HG03066 (cell line): Measurements from ENCODE around the gene ARHGEF5.

Experiments
- ATAC-seq: cut with Tn5 transposase; IDR thresholded peaks from one replicate; pipeline ENCODE4 v1.9.1; 2021; ENCODE audit warnings: low read depth; ENCODE audit not compliant: unreplicated experiment

ARHGEF5 gene

DNA sequence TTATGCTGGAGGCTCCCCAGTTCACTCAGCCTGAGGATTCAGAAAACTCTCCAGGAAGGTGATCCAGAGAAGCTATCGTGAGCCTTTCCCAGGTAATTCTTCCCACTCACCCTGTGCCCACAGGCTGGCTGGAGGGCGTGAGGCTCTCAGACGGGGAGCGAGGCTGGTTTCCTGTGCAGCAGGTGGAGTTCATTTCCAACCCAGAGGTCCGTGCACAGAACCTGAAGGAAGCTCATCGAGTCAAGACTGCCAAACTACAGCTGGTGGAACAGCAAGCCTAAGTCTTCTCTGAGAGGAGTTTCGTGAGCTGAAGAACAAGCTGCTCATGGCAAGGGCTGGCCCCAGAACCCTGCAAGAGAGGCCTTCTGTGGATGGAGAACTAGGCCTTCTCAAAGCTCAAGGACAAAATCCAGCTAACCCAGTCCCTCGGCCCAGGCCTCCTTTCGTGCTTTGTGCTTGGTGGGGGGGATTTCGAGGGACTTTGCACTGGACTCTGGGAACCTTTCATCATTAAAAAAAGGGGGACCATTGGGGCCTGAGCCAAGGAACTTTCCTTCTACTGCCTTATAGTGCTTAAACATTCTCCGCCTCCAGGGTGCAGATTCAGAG lies 24.7 kb downstream of the ARHGEF5 start:
- no peak for ATAC-seq

DNA sequence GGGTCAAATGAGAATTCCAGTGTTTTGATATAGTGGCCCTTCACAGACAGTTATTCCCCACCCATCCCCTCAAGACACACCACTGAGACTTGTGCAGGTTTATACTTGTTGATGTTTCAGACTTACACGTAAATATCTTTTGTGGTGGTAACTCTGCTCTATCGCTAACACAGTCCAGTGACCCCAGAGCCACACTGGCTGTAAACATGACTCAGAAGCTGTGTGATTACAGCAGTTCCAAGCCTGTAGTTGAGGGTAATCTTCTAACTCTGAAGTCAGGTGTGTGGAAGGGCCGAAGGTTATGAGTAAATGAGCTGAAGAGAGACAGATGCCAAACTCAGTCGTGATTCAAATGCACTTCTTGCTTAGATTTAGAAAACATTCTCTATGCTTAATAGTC lies 28.9 kb downstream of the ARHGEF5 start:
- peak; percentile 65 for ATAC-seq

DNA sequence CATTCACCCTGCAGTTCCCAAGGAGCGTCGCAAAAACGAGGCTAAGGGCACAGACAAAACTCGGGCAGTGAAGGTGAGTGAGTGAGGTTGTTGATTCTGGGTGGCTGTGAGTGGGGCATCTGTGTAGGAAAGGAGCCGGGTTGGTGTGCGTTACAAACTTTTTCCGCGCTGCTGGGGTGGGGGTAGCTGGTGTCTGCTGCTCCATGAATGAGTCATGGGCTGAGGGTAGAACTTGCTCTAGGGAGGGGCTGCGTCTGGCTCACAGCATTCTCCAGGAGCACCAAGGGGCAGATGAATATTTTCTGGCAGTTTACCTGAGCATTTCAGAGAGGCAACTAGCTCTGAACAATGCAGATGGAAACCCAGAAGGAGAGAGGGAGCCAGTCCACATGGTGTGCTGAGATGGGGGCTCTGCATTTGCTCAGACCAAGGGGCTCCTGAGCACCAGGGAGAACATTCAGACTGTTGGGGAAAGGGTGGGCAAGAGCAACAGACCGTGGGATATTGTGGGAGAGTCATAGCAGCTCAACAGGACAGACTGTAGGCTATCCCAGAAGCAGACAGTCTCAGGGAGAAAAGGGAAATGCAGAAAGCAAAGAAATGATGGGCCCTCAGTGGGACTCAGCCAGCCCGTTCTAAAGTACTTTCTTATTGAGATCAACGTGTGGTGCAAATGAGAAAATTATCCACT lies 29.5 kb downstream of the ARHGEF5 start:
- ATAC-seq = no peak

DNA sequence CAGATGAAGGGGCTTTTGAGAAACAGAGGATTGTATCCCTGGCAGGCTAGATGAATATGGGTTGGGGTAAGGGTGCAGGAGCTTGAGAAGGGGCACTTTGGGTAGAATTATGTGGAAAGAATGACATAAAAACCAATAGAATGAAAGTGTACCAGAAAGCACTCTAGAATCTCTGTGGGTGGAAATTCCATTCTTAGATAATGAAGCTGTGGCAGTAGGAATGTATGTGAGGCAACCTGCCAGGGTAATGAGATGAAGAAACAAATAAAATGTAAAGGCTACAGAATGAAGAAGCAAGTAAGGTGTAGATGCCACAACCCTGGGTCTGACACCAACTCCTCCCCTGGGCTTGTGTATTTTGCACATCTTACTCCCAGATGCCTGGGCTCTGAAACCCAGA lies 31.5 kb downstream of the ARHGEF5 start:
- no peak for ATAC-seq

DNA sequence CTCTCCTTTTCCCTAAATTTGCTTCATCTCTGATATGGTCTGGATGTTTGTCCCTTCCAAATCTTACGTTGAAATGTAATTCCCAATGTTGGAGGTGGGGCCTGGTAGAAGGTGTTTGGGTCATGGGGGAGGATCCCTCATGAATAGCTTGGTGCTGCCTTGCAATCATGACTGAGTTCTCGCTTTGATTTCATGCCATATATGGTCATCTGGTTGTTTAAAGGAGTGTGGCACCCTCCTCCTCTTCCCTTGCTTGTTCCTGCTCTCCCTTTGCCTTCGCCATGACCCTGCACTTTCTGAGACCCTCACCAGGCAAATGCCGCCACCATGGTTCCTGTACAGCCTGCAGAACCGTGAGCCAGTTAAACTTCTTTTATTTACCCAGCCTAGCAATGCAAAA lies 33.7 kb downstream of the ARHGEF5 start:
- ATAC-seq = no peak

GRCh38 chr7:144390481-144390880 lies 35.3 kb downstream of the ARHGEF5 start:
- no peak for ATAC-seq

GRCh38 chr7:144391014-144391413 lies 35.8 kb downstream of the ARHGEF5 start:
- ATAC-seq = no peak

- peak; percentile 79 for ATAC-seq
Measured at GRCh38 chr7:144391823-144392255, 36.6 kb downstream of the ARHGEF5 start.

DNA sequence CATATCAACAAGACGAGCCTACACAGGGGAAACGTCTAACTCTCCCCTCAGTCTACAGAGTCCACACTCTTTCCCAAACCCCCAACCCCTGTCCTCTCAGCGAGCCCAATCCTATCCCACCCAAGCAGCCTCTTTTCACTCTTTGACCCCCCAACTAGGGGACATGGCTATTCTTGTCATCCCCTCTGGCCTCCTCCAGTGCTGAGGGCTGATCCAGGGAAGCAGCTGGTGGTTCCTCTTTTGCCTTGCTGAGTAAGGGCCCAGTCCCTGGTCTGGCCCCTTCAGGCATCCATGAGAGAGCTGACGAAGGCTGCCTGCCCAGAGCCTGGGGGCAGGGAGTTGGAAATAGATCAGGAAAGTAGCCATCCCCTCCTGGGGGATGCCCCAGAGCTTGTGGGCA lies 41.9 kb downstream of the ARHGEF5 start:
- no peak for ATAC-seq

DNA sequence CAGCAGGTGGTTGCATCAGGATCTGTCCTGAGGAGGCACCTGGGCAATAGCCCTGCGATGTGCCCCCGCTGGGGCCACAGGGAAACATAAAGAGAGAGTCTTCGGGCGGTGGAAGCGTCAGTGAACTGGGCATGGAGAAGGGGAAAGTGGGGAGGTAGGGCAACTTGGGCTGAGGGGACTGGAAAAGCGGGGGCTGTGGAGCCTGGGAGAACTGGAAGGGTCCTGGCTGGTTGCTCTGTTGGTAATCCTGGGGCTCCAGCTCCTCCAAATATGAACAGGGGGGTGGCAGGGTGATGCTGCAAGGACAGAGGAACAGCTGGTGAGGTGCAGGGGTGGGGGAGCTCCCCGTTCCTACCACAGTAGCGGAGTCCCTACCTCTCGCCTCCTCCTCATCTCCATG lies 43.1 kb downstream of the ARHGEF5 start:
- no peak for ATAC-seq

DNA sequence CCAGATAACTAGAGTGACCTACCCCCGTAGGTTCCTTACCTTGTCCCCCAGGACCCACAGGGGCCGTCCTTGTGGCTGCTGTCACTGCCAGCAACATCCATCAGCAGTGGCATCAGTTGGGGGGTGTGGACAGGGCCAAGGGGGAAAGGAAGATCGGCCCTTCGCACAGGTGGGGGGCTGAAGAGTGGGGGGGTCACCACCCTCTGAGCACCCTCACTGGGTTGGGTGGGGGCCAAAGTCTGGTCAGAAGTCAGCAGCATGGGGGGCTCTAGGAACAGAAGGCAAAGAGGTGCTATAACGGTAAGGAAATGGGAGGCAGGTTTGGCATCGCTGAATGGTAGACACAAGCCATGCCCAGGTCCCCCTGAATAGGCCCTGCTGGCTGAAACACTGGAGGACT lies 43.7 kb downstream of the ARHGEF5 start:
- no peak for ATAC-seq

GRCh38 chr7:144399946-144400345 lies 44.7 kb downstream of the ARHGEF5 start:
- ATAC-seq = no peak

DNA sequence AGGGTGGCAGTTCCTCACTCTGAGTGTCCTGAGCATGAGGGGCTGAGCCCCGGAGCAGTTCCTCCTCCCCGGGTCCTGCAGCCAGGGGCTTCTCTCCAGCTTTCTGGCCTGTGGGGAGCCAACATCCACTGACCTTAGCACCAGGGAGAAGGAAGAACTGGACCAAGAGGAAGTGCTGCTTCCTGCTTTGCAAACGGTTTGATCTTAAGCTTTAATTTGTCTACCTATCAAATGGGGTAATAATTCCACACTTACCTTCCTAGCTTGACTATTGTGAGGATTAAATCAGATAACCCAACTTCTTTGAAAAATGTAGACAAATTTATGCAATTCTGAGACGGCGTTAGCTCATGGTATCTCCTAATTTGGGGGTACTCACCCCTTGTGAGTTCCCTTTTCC lies 46.3 kb downstream of the ARHGEF5 start:
- no peak for ATAC-seq

- ATAC-seq = no peak
Measured at GRCh38 chr7:144403102-144403501, 47.9 kb downstream of the ARHGEF5 start.

DNA sequence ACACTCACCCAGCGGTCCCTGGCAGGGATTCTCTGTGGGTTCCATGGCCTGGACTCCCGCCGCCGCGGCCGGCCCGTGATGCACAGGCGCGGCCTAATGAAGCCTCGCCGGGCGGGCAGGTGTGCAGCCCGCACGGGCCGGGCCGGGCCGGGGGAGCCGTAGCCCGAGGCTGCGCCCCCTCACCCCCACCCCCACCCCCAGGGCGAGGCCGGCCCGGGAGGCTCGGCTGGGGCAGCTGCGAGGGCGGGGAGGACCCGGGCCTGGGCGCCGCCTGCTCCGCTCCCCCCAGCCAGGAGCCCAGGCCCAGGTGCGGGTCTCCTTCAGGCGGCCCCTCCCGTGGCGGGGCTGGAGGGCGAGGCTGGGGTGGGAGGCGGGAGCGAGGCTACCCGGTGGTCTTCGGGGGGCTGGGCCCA lies 48.5 kb downstream of the ARHGEF5 start, which contains the start of gene NOBOX:
TSS of gene NOBOX (minus strand) at position 45 of the 413 bp plus-strand sequence.
- no peak for ATAC-seq

GRCh38 chr7:144404946-144405345 lies 49.7 kb downstream of the ARHGEF5 start:
- no peak for ATAC-seq

GRCh38 chr7:144407266-144407931 lies 52.2 kb downstream of the ARHGEF5 start:
- ATAC-seq = no peak

DNA sequence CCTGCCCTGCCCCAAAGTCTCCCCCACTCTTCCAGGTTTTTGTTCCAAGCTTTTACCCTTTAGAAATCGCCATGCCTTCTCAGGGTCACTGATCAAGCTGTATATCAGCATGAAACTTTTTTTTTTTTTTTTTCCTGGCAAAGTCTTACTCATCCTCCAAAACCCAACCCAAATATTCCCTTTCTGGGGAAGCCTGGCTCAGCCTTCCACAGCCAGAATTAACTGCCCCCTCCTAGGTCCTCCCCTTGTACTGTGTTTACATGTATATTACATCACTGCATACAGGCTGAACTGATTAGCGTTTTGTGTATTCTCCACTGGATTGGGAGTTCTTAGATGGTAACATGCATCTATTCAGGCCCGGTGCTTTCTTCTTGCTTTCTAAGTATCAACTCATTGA lies 52.9 kb downstream of the ARHGEF5 start:
- ATAC-seq = no peak

GRCh38 chr7:144410441-144410840 lies 55.2 kb downstream of the ARHGEF5 start:
- ATAC-seq = no peak

DNA sequence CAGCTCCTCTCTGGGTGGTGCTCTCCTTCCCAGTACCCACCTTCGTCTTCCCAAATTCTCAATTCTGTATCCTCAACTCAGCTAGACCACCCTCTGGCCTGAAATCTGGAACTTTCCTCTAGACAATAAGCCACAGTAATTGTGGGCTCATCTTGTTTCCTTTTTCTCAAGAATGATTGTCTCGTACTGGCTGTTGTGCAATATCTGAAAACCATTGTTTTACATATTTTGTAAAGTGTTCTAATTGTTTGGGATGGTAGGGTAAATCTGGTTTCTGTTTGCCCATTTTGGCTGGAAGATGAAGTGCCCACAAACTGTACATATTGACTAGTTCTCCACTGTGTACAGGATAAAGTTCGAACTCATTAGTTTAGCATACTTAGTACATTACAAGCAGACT lies 59.6 kb downstream of the ARHGEF5 start:
- no peak for ATAC-seq

DNA sequence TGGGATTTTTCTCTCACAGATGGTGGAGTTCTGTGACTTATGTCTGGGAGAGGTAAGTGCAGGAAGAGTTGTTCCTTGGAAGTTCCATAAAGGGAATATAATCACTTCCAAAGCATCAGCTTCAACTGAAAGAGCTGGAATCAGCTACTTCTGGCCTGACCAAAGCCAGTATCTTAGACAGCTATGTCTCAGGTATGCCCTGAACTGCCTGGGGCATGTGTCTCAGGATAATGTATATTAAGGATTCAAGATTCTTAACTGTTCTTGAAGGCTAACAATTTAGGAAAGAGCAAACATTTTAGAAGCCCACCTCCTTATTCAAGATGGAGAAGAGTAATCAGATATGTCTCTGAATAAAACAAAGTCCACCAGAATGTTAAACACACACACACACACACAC lies 60.7 kb downstream of the ARHGEF5 start:
- ATAC-seq = no peak

DNA sequence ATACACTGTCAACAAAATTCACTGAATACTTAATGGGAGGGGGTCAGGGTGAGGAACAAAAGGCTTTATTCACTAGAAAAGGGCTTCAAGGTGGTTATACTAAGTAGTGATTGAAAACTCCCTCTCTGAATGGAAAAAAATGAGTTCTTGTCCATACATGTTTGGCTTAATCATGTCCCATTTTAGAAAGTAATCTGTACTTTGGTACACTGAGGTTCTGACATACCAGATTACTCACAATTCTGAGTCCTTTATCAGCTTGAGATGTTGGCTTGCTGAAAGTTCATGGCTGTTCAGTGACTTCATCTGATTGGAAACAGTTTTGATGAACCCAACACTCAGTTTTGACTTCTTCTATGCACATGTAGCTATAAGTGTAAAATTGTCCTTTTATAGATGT lies 61.1 kb downstream of the ARHGEF5 start:
- no peak for ATAC-seq
